K562 (cell line): Measurements from ENCODE around the gene RAD50. TPM values are rescaled to one million over a fixed set of nuclear protein-coding genes. Genes with fewer than 3 reads are reported as not detected.
A peak's percentile ranks its signal among the peaks of the same experiment; 100 is the strongest.

Source experiments
- CAMTA2 ChIP-seq: fragments of 250-450 bp; sonication (Bioruptor Pico); conservative IDR thresholded peaks from 2 replicates; pipeline ENCODE4 v1.5.1; 2022
- CEBPZ ChIP-seq: fragments of 150-350 bp; IDR thresholded peaks from 2 replicates; pipeline ENCODE4 v1.6.1; 2014; ENCODE audit warnings: low read depth, mild to moderate bottlenecking, low read length, borderline replicate concordance
- CSDE1 ChIP-seq, 2 experiments: fragments of 450-650 bp; IDR thresholded peaks; 2 replicates each; pipeline ENCODE4 v1.6.1; 2016; ENCODE audit warnings: mild to moderate bottlenecking in 1 of 2
- HOXB6 ChIP-seq: fragments of 250-450 bp; sonication (Bioruptor Pico); IDR thresholded peaks from 2 replicates; pipeline ENCODE4 v1.5.1; 2022; ENCODE audit warnings: mild to moderate bottlenecking, borderline replicate concordance
- MGA ChIP-seq: fragments of 450-650 bp; IDR thresholded peaks from 2 replicates; pipeline ENCODE4 v1.6.1; 2016; ENCODE audit warnings: mild to moderate bottlenecking, moderate library complexity
- NFYB ChIP-seq: IDR thresholded peaks from 2 replicates; pipeline ENCODE4 v1.6.1; 2011; ENCODE audit warnings: mild to moderate bottlenecking, moderate library complexity; ENCODE audit not compliant: insufficient read length; ENCODE audit errors: extremely low read depth
- SOX6 ChIP-seq: fragments of 450-650 bp; IDR thresholded peaks from 2 replicates; pipeline ENCODE4 v1.6.1; 2014; ENCODE audit warnings: mild to moderate bottlenecking
- SREBF2 ChIP-seq: sonication (generic); formaldehyde crosslinking; IDR thresholded peaks from 2 replicates; pipeline ENCODE4 v1.4.0; 2020; ENCODE audit warnings: mild to moderate bottlenecking, missing genetic modification reagents
- ZNF212 ChIP-seq: fragments of 450-650 bp; formaldehyde crosslinking; IDR thresholded peaks from 2 replicates; pipeline ENCODE4 v1.4.0; 2020; ENCODE audit warnings: mild to moderate bottlenecking
- ZNF583 ChIP-seq: fragments of 250-450 bp; sonication (Bioruptor Pico); IDR thresholded peaks from 2 replicates; pipeline ENCODE4 v1.4.0; 2020
- ZNF830 ChIP-seq: fragments of 250-450 bp; sonication (Bioruptor Pico); IDR thresholded peaks from 2 replicates; pipeline ENCODE4 v1.5.0; 2021; ENCODE audit warnings: mild to moderate bottlenecking
- polyA plus RNA-seq, 8 experiments: library from polyadenylated mRNA; depleted of rRNA in 4 of 8; stranded (reverse) in 5 of 8; unstranded in 3 of 8; fragments of >200 nt; fragmentation: Nextera tagmentation in 2 of 8; fragmentation: Illumina TruSeq in 1 of 8; extraction: Ambion mirVana in 2 of 8; extraction: Trizol in 1 of 8; gene quantifications; 2 replicates each; pipeline versions ENCODE4 v1.2.1 to v1.2.3, GENCODE V29; 2011 to 2014; ENCODE audit warnings: inconsistent platforms in 1 of 8, missing spikeins in 1 of 8
- total RNA-seq, 7 experiments: library from RNA; depleted of rRNA in 6 of 7; stranded (reverse); fragments of >200 nt in 6 of 7; fragmentation: Illumina TruSeq in 2 of 7; extraction: Trizol in 2 of 7; gene quantifications; 2 replicates each; pipeline versions ENCODE4 v1.2.1 to v1.2.3, GENCODE V29; 2011 to 2021; ENCODE audit warnings: low replicate concordance in 1 of 7
- TF ChIP-seq, protein P1 (sequence below): sonication (generic); formaldehyde crosslinking; IDR thresholded peaks from 2 replicates; pipeline ENCODE4 v1.8.0; 2022; ENCODE audit warnings: mild to moderate bottlenecking, missing genetic modification reagents

The RAD50 gene
- total and polyA plus RNA-seq, 9 of the 15 experiments (the other 6 are each of a cell fraction or from before 2014, with no cell fraction given), result 15.3 to 74.2 (median 44.1) TPM

- peak; percentile 97 for TF ChIP-seq MGA
- TF ChIP-seq ZNF830 (CRISPR knock-in tag), result 0 out of 2 replicates have a peak, but pooled peaks have one; percentile 49
- TF ChIP-seq, protein P1, sequence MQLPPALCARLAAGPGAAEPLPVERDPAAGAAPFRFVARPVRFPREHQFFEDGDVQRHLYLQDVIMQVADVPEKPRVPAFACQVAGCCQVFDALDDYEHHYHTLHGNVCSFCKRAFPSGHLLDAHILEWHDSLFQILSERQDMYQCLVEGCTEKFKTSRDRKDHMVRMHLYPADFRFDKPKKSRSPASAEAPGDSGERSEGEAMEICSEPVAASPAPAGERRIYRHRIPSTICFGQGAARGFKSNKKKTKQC (CRISPR knock-in tag), result no peak
- no peak for TF ChIP-seq NFYB
- TF ChIP-seq SOX6, result peak; percentile 74
- TF ChIP-seq CSDE1 (IDR thresholded peaks at IDR 0.05), result no peak
- TF ChIP-seq CAMTA2 (CRISPR knock-in tag), result 0 out of 2 replicates have a peak, but pooled peaks have one; percentile 37
- no peak for TF ChIP-seq CEBPZ
- peak; percentile 51 for TF ChIP-seq ZNF583
- TF ChIP-seq ZNF212 (CRISPR knock-in tag), result no peak
- no peak for TF ChIP-seq HOXB6
- no peak for TF ChIP-seq SREBF2 (CRISPR knock-in tag)
These were observed 107.3 kb downstream of the RAD50 start (continued) for GRCh38 chr5:132663771-132664695.
